NB4 (cell line): Measurements from ENCODE around the gene IKZF3.

Experiments
- DNase-seq: peaks from one replicate; pipeline ENCODE4 v3.0.0; 2010; ENCODE audit warnings: low read depth
- H3K4me3 ChIP-seq: one replicate; pipeline ENCODE4 v1.5.1; 2011; ENCODE audit warnings: mild to moderate bottlenecking, low read depth, low read length, moderate library complexity
- CTCF ChIP-seq: IDR thresholded peaks from one replicate; pipeline ENCODE4 v1.5.1; 2012; ENCODE audit warnings: low read depth, low read length
- MAX ChIP-seq: IDR thresholded peaks from 2 replicates; pipeline ENCODE4 v1.6.1; 2011; ENCODE audit warnings: low read depth, low read length
- MYC ChIP-seq: IDR thresholded peaks from 2 replicates; pipeline ENCODE4 v1.6.1; 2011; ENCODE audit warnings: low read depth, low read length
- POLR2A ChIP-seq: IDR thresholded peaks from 2 replicates; pipeline ENCODE4 v1.6.1; 2011; ENCODE audit warnings: mild to moderate bottlenecking; ENCODE audit not compliant: insufficient read length; ENCODE audit errors: extremely low read depth

Gene IKZF3

GRCh38 chr17:39739885-39740356 lies 124.2 kb downstream of the IKZF3 start:
- no peak for DNase-seq
- TF ChIP-seq MYC (no peak), POLR2A (no peak), MAX (no peak), CTCF (no peak)
- H3K4me3 ChIP-seq = no peak overlapping the region

DNA sequence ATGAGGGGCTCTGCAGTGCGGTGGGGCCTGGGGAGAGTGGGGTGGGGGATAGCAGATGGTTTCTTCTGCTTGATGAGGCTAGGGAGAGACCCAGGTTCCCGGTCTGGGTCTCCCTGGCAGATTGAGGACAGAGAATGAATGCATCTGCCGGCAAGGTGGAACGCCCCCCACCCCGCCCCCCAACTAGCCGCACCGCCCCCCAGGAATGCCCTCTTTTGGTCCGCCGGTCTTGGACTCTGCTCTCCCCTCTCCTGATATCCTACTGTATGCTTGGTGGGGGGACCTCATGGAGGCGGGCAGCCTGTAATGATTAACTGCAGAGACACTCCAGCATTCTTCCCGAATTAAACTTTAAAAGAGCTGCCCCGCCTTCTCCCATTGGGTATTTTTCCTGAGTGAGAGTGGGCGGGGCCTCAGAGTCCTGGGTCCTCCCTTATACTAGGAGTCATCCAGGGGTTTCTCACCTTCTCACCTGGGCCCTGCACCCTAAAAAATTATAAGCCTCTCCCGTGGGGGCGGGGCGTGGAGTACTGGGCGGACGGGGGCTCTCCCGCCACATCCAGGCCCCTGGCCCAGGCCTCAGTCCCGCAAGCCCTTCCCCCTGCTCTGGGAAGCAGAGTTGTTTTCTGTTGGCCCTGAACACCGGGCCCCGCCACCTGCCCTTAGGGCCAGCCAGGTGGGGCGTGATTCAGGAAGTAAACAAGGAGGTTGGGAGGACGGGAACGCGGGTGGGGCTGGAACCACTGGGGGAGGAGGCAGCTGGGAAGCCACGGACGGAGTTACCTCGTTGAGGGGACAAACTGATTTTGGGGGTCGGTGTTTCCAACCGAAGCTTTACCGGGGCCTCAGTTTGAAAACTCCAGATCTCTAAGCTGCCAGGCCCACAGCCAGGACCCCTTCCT lies 124.9 kb downstream of the IKZF3 start:
- no peak for DNase-seq
- H3K4me3 ChIP-seq = no peak overlapping the region
- no peak for TF ChIP-seq MAX
- no peak for TF ChIP-seq CTCF
- TF ChIP-seq MYC = no peak
- TF ChIP-seq POLR2A = no peak

GRCh38 chr17:39738568-39738901 lies 125.6 kb downstream of the IKZF3 start:
- no peak for DNase-seq
- H3K4me3 ChIP-seq = no peak overlapping the region
- TF ChIP-seq POLR2A = no peak
- no peak for TF ChIP-seq MYC
- no peak for TF ChIP-seq MAX
- no peak for TF ChIP-seq CTCF

DNA sequence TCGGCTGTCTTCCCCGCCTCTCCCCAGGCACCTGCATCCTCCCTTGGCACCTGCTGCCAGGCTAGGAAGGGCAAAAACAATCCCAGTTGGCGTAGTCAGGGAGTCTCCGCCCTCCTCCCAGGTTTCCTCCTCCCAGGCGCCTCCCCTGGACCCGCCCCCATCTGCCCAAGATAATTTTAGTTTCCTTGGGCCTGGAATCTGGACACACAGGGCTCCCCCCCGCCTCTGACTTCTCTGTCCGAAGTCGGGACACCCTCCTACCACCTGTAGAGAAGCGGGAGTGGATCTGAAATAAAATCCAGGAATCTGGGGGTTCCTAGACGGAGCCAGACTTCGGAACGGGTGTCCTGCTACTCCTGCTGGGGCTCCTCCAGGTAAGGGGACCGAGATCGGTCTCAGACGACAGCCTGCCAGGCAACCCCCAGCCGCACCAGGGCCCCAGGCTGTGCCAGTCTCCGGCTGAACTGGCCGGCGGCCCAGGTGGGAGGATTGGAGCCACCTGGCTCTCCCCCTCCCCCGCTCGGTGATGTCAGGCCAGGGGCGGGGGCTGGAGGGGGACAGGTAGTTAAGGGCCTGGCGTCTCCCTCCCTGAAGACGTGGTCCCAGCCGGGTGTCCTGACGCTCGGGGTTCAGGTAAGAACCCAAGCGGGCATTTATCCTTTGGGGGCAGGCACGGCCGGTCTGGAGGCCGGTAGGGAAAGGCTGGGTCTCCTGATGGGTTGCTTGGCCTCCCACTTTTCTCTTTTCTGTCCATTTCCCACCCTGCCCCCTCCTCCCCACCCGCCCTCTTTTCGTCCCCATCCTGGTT lies 126.1 kb downstream of the IKZF3 start, which contains the start of gene GRB7:
GRB7 (plus strand) TSS at position 179 of the 808 bp plus-strand sequence. CDS start 4,364 bp downstream, outside the sequence.
- no peak for DNase-seq
- H3K4me3 ChIP-seq = no peak within 1 kb of the TSS
- TF ChIP-seq CTCF (no peak), MYC (no peak), POLR2A (no peak), MAX (no peak)

GRCh38 chr17:39737206-39737759 lies 126.8 kb downstream of the IKZF3 start:
- TF ChIP-seq MYC = no peak
- no peak for TF ChIP-seq POLR2A
- no peak for TF ChIP-seq MAX
- TF ChIP-seq CTCF = no peak
- DNase-seq = no peak
- no peak overlapping the region for H3K4me3 ChIP-seq
